Measurements from ENCODE around the gene ERI3. TPM values are rescaled to one million over a fixed set of nuclear protein-coding genes. Genes with fewer than 3 reads are reported as not detected.
A peak's percentile ranks its signal among the peaks of the same experiment; 100 is the strongest.

ERI3 gene
- total RNA-seq, 1 donor from 2014 or later, result 72.7 TPM

- no peak overlapping the region for H3K4me3 Mint-ChIP-seq
- peaks cover 11% of the 10 kb centered on the region for H3K36me3 Mint-ChIP-seq
- H3K9me3 Mint-ChIP-seq, result no peaks in the 10 kb centered on the region
- DNase-seq (ENCODE audit: extremely low spot score, unreplicated experiment), result no peak
- no peak for TF ChIP-seq CTCF (conservative IDR thresholded peaks at IDR 0.05)
- peak overlapping the region; percentile 76 for H3K27ac Mint-ChIP-seq
- no peaks in the 10 kb centered on the region for H3K27me3 Mint-ChIP-seq
- peaks cover 17% of the 10 kb centered on the region for H3K4me1 Mint-ChIP-seq (ENCODE audit: unreplicated experiment)
These were observed 136.4 kb downstream of the ERI3 start for GRCh38 chr1:44218503-44219300.

- Mint-ChIP-seq H3K4me1 (ENCODE audit: unreplicated experiment) (peaks cover 14% of the 10 kb centered on the region), H3K36me3 (peaks cover 11% of the 10 kb centered on the region), H3K27ac (peak overlapping the region; percentile 76), H3K27me3 (no peaks in the 10 kb centered on the region), H3K4me3 (peak overlapping the region; percentile 53), H3K9me3 (no peaks in the 10 kb centered on the region)
- DNase-seq (ENCODE audit: extremely low spot score, unreplicated experiment), result no peak
- peak; percentile 93 for TF ChIP-seq CTCF (conservative IDR thresholded peaks at IDR 0.05)
These were observed 137.1 kb downstream of the ERI3 start for GRCh38 chr1:44217809-44218410.

- Mint-ChIP-seq H3K27me3 (no peaks in the 10 kb centered on the region), H3K4me3 (peak within 1 kb of the TSS; percentile 93), H3K4me1 (ENCODE audit: unreplicated experiment) (peaks cover 13% of the 10 kb centered on the region), H3K9me3 (no peaks in the 10 kb centered on the region), H3K36me3 (peaks cover 10% of the 10 kb centered on the region), H3K27ac (peak within 1 kb of the TSS; percentile 68)
- TF ChIP-seq CTCF (conservative IDR thresholded peaks at IDR 0.05), result no peak
- peak; percentile 86 for DNase-seq (ENCODE audit: extremely low spot score, unreplicated experiment)
These were observed 141.6 kb downstream of the ERI3 start, which contains the start of gene DMAP1 for GRCh38 chr1:44213222-44214112. DMAP1 (plus strand) TSS chr1:44213471; CDS start chr1:44213754, 283 bp downstream.

GRCh38 chr1:44212355-44213221 is 142.5 kb downstream of the ERI3 start:
- peaks cover 7% of the 10 kb centered on the region for H3K4me1 Mint-ChIP-seq (ENCODE audit: unreplicated experiment)
- H3K36me3 Mint-ChIP-seq, result peaks cover 7% of the 10 kb centered on the region
- H3K4me3 Mint-ChIP-seq, result peak overlapping the region; percentile 93
- TF ChIP-seq CTCF (conservative IDR thresholded peaks at IDR 0.05), result no peak
- H3K9me3 Mint-ChIP-seq, result no peaks in the 10 kb centered on the region
- DNase-seq (ENCODE audit: extremely low spot score, unreplicated experiment), result no peak
- peak overlapping the region; percentile 68 for H3K27ac Mint-ChIP-seq
- no peaks in the 10 kb centered on the region for H3K27me3 Mint-ChIP-seq

- no peak for TF ChIP-seq CTCF (conservative IDR thresholded peaks at IDR 0.05)
- Mint-ChIP-seq H3K36me3 (no peaks in the 10 kb centered on the region), H3K4me1 (ENCODE audit: unreplicated experiment) (peaks cover 5% of the 10 kb centered on the region), H3K27me3 (no peaks in the 10 kb centered on the region), H3K9me3 (no peaks in the 10 kb centered on the region), H3K4me3 (no peak overlapping the region), H3K27ac (no peak overlapping the region)
- DNase-seq (ENCODE audit: extremely low spot score, unreplicated experiment), result no peak
These were observed 144.5 kb downstream of the ERI3 start for GRCh38 chr1:44210595-44210994.

All from type B pancreatic cell (in vitro differentiated cells).